B cell (primary cell): ENCODE data around the gene CD58. TPM values are rescaled to one million over a fixed set of nuclear protein-coding genes. Genes with fewer than 3 reads are reported as not detected.

Source experiments
- ATAC-seq: fragments of 200-7000 bp; cut with Tn5 transposase; one replicate; pipeline ENCODE4 v1.10.0; 2021; ENCODE audit warnings: low read depth, mild to moderate bottlenecking, moderate number of reproducible peaks, moderate library complexity
- CTCF ChIA-PET: fragments of 350-600 bp; sonication (Branson Sonifier 250); formaldehyde crosslinking; loops from one replicate; lab custom pipeline; 2021; ENCODE audit warnings: antibody characterized with exemption, inconsistent platforms; lab: Charles Lee
- POLR2A ChIA-PET: fragments of 350-600 bp; sonication (Branson Sonifier 250); formaldehyde crosslinking; loops from one replicate; lab custom pipeline; 2021; ENCODE audit warnings: antibody characterized with exemption; lab: Charles Lee
- DNase-seq: peaks from one replicate; pipeline ENCODE4 v3.0.0; 2013
- H2AFZ ChIP-seq: 2 replicates; pipeline ENCODE4 v1.6.1; 2012; ENCODE audit warnings: mild to moderate bottlenecking, low read depth, low read length; ENCODE audit not compliant: insufficient read depth, poor library complexity, severe bottlenecking
- H3K27ac ChIP-seq, 2 donors: 1 replicate in 1 of 2; 2 replicates in 1 of 2; pipeline ENCODE4 v1.5.1; 2012 to 2013; ENCODE audit warnings: low read length in 2 of 2, mild to moderate bottlenecking in 2 of 2, moderate library complexity in 1 of 2
- H3K27me3 ChIP-seq, 4 experiments: fragments of 200-600 bp in 1 of 4; sonication (generic) in 1 of 4; replicated peaks in 1 of 4; 1 replicate in 2 of 4; 2 replicates in 2 of 4; pipeline versions ENCODE4 v1.6.1 to v1.7.0; 2013 to 2016; ENCODE audit warnings: low read length in 3 of 4, mild to moderate bottlenecking in 2 of 4, mixed read lengths in 1 of 4, moderate library complexity in 1 of 4; ENCODE audit not compliant: insufficient read depth in 4 of 4, control insufficient read depth in 3 of 4; ENCODE audit errors: control extremely low read depth in 1 of 4
- H3K36me3 ChIP-seq, 2 experiments: replicated peaks in 1 of 2; 1 replicate in 1 of 2; 2 replicates in 1 of 2; pipeline versions ENCODE4 v1.6.1 to v1.7.1; 2013; ENCODE audit warnings: low read length in 1 of 2; ENCODE audit not compliant: insufficient read depth in 2 of 2, control insufficient read depth in 1 of 2; ENCODE audit errors: control extremely low read depth in 1 of 2, extremely low read depth in 1 of 2
- H3K4me1 ChIP-seq, 2 donors: fragments of 200-600 bp in 1 of 2; sonication (generic) in 1 of 2; 1 replicate in 1 of 2; 2 replicates in 1 of 2; pipeline versions ENCODE4 v1.5.1 to v1.6.1; 2013 to 2017; ENCODE audit warnings: low read length in 2 of 2; ENCODE audit not compliant: control insufficient read depth in 2 of 2, insufficient read depth in 2 of 2
- H3K4me2 ChIP-seq: replicated peaks from 2 replicates; pipeline ENCODE3; 2012; ENCODE audit warnings: mild to moderate bottlenecking, low read depth, low read length; ENCODE audit not compliant: poor library complexity, severe bottlenecking
- H3K4me3 ChIP-seq, 5 experiments: fragments of 200-600 bp in 1 of 5; sonication (generic) in 1 of 5; 1 replicate in 3 of 5; 2 replicates in 2 of 5; pipeline versions ENCODE4 v1.5.1 to v1.7.0; 2011 to 2016; ENCODE audit warnings: low read length in 4 of 5, mild to moderate bottlenecking in 4 of 5, low read depth in 2 of 5, control low read depth in 1 of 5, moderate library complexity in 1 of 5; ENCODE audit not compliant: insufficient read depth in 1 of 5; ENCODE audit errors: control extremely low read depth in 1 of 5, extremely low read depth in 1 of 5
- H3K79me2 ChIP-seq: fragments of 200-600 bp; sonication (generic); one replicate; pipeline ENCODE4 v1.6.0; 2016; ENCODE audit warnings: low read length; ENCODE audit not compliant: control insufficient read depth, insufficient read depth
- H3K9ac ChIP-seq: fragments of 200-600 bp; sonication (generic); 2 replicates; pipeline ENCODE4 v1.6.1; 2017; ENCODE audit warnings: mild to moderate bottlenecking, low read length, moderate library complexity
- H3K9me3 ChIP-seq, 3 donors: one replicate each; pipeline versions ENCODE4 v1.6.1 to v1.7.1; 2013; ENCODE audit warnings: low read length in 2 of 3; ENCODE audit not compliant: control insufficient read depth in 2 of 3, insufficient read depth in 1 of 3; ENCODE audit errors: control extremely low read depth in 1 of 3
- H4K20me1 ChIP-seq: 2 replicates; pipeline ENCODE4 v1.6.0; 2012; ENCODE audit warnings: mild to moderate bottlenecking, low read length; ENCODE audit not compliant: insufficient read depth, control insufficient read depth, poor library complexity, severe bottlenecking
- H3K27ac Mint-ChIP-seq: one replicate; pipeline ENCODE4 v1.8.0; 2021; ENCODE audit warnings: mixed read lengths
- H3K27me3 Mint-ChIP-seq: one replicate; pipeline ENCODE4 v1.8.0; 2021; ENCODE audit warnings: mixed read lengths
- H3K4me1 Mint-ChIP-seq: one replicate; pipeline ENCODE4 v1.8.0; 2021; ENCODE audit warnings: mixed read lengths
- H3K4me3 Mint-ChIP-seq: one replicate; pipeline ENCODE4 v1.8.0; 2021; ENCODE audit warnings: mixed read lengths
- H3K9me3 Mint-ChIP-seq: one replicate; pipeline ENCODE4 v1.8.0; 2022; ENCODE audit warnings: mixed read lengths; ENCODE audit not compliant: insufficient read depth
- CTCF ChIP-seq: fragments of 200-600 bp; IDR thresholded peaks from one replicate; pipeline ENCODE4 v1.8.0; 2022; ENCODE audit warnings: antibody characterized with exemption, mild to moderate bottlenecking
- EZH2 ChIP-seq: IDR thresholded peaks from 2 replicates; pipeline ENCODE4 v1.6.1; 2012; ENCODE audit warnings: borderline replicate concordance, low read depth, mild to moderate bottlenecking, moderate library complexity, low read length; ENCODE audit not compliant: insufficient read depth, poor library complexity, severe bottlenecking
- WGBS: methylation state at CpG from one replicate; pipeline ENCODE4 v1.1.5; 2013; ENCODE audit warnings: missing lambda C conversion rate; ENCODE audit not compliant: insufficient coverage; 5-methylcytosine and 5-hydroxymethylcytosine counted together
- intact Hi-C: fragments of 100-400 bp; cut with micrococcal nuclease; formaldehyde crosslinking; loops from one replicate; pipeline ENCODE4 v1.10.0; 2022
- polyA plus RNA-seq: library from polyadenylated mRNA; depleted of rRNA; stranded (reverse); fragments of >200 nt; gene quantifications from 2 replicates; pipeline ENCODE4 v1.2.3, GENCODE V29; 2012
- total RNA-seq, 2 donors: library from RNA; stranded (reverse); fragments of 120-200 nt in 1 of 2; gene quantifications; 1 replicate in 1 of 2; 2 replicates in 1 of 2; pipeline versions ENCODE4 v1.2.3 to v1.2.4, GENCODE V29; 2013 to 2022

CD58 gene
- total and polyA plus RNA-seq, 2 donors (not counting 1 experiment from before 2014, with no cell fraction given): 12.3 to 47.6 TPM

GRCh38 chr1:116556289-116557006, 14.4 kb downstream of the CD58 start:
- H3K4me2 ChIP-seq: peak overlapping the region; percentile 56
- Mint-ChIP-seq H3K9me3 (no peaks in the 10 kb centered on the region), H3K4me1 (peaks cover 82% of the 10 kb centered on the region), H3K27me3 (no peaks in the 10 kb centered on the region), H3K4me3 (peak overlapping the region; percentile 65), H3K27ac (peak overlapping the region; percentile 88)
- no peaks in the 10 kb centered on the region for H3K36me3 ChIP-seq
- DNase-seq (peak; percentile 65), ATAC-seq (peak; percentile 76)
- H3K27ac ChIP-seq: peak overlapping the region; percentile 63 to 69
- H3K79me2 ChIP-seq: peaks cover 69% of the 10 kb centered on the region
- WGBS: 34% methylated on average over 5 of the region's 6 CpGs
- no peaks in the 10 kb centered on the region for H3K27me3 ChIP-seq
- H3K9ac ChIP-seq: no peak overlapping the region
- H3K4me1 ChIP-seq: peaks cover 58 to 67% of the 10 kb centered on the region in 2 donors
- ChIA-PET CTCF (interaction anchor here (0.6 to 4.5 kb wide), 9 partner anchors 12 to 418 kb away, joined by 3 to 27 read pairs (median 4); partner anchors contain the start of gene CD58), POLR2A (interaction anchor here (0.6 to 1.6 kb wide), 4 partner anchors 8 to 406 kb away, joined by 3 to 6 read pairs (median 4); no protein-coding TSS in a partner anchor)
- H3K9me3 ChIP-seq: no peaks in the 10 kb centered on the region
- peak overlapping the region in 1 of 5 experiments; percentile 26 for H3K4me3 ChIP-seq
- TF ChIP-seq EZH2: no peak
- H2AFZ ChIP-seq: peak overlapping the region; percentile 36
- intact Hi-C loops: loop anchor here (2.0 to 10.0 kb wide), 5 partner anchors 14 to 184 kb away; partner anchors contain the start of genes ATP1A1 and CD58
- no peaks in the 10 kb centered on the region for H4K20me1 ChIP-seq

- no peak overlapping the region for H3K4me3 ChIP-seq
- H3K79me2 ChIP-seq: peaks cover 84% of the 10 kb centered on the region
- ChIA-PET POLR2A (no interaction called here), CTCF (interaction anchor here (3.3 kb wide), 1 partner anchor 19 kb away, joined by 16 read pairs; no protein-coding TSS in a partner anchor)
- ATAC-seq (no peak), DNase-seq (no peak)
- H3K27ac Mint-ChIP-seq: peak overlapping the region; percentile 72
- intact Hi-C loops: loop anchor here (5.0 to 10.0 kb wide), 4 partner anchors 38 to 183 kb away; partner anchors contain the start of gene ATP1A1
- H3K36me3 ChIP-seq: no peaks in the 10 kb centered on the region
- H3K27me3 Mint-ChIP-seq: no peaks in the 10 kb centered on the region
- 42% methylated on average over 2 of the region's 2 CpGs for WGBS
- H4K20me1 ChIP-seq: no peaks in the 10 kb centered on the region
- H3K4me1 ChIP-seq: peaks cover 60 to 61% of the 10 kb centered on the region in 2 donors
- TF ChIP-seq EZH2 (no peak), CTCF (no peak)
- no peak overlapping the region for H2AFZ ChIP-seq
- no peak overlapping the region for H3K27ac ChIP-seq
- no peak overlapping the region for H3K4me2 ChIP-seq
- H3K4me3 Mint-ChIP-seq: peak overlapping the region; percentile 21
- H3K4me1 Mint-ChIP-seq: peaks cover 81% of the 10 kb centered on the region
- no peaks in the 10 kb centered on the region for H3K27me3 ChIP-seq
- no peak overlapping the region for H3K9ac ChIP-seq
- H3K9me3 ChIP-seq: no peaks in the 10 kb centered on the region
- no peaks in the 10 kb centered on the region for H3K9me3 Mint-ChIP-seq
Measured at GRCh38 chr1:116554924-116555323, 15.9 kb downstream of the CD58 start.
